ENCODE data around the gene GAS7.

Gene GAS7

DNA sequence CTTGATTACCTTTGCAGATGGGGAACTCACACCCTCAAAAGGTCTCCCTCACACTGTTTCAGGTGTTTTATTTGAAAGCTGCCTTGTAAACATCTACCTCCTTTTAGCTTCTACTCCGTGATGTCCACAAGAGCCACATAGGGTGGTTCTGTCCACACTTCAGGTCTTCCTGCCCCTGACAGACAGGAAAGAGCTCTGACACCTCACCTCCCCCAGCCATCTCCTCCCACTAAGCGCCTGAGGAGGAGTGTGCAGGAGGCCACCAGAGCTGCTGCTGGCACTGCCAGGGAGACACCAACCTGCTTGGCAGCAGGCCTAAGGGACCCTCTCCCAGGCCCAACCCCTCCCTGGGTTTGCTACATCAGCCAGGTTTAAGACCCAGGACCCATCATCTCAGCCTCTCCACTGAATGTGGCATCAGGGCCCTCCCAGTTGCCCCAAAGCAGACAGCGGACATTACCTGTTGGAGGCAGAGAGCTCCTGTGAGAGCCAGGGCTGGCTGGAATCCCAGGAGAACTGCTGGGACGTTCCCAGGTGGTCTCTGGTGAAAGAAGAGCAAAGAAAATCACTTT, 217.0 kb downstream of the GAS7 start:
- TF ChIP-seq ISL1 (CRISPR knock-in tag; IDR thresholded peaks at IDR 0.05) = no peak
- no peak for TF ChIP-seq CSDC2 (CRISPR knock-in tag; IDR thresholded peaks at IDR 0.05)
- no peak for TF ChIP-seq OSR1 (CRISPR knock-in tag; IDR thresholded peaks at IDR 0.05)
- TF ChIP-seq TOX (CRISPR knock-in tag; IDR thresholded peaks at IDR 0.05; ENCODE audit: borderline replicate concordance) = no peak
- TF ChIP-seq TCF4 (CRISPR knock-in tag; IDR thresholded peaks at IDR 0.05; ENCODE audit: borderline replicate concordance) = no peak
- TF ChIP-seq RARB (CRISPR knock-in tag; IDR thresholded peaks at IDR 0.05) = no peak
- TF ChIP-seq, protein P1, sequence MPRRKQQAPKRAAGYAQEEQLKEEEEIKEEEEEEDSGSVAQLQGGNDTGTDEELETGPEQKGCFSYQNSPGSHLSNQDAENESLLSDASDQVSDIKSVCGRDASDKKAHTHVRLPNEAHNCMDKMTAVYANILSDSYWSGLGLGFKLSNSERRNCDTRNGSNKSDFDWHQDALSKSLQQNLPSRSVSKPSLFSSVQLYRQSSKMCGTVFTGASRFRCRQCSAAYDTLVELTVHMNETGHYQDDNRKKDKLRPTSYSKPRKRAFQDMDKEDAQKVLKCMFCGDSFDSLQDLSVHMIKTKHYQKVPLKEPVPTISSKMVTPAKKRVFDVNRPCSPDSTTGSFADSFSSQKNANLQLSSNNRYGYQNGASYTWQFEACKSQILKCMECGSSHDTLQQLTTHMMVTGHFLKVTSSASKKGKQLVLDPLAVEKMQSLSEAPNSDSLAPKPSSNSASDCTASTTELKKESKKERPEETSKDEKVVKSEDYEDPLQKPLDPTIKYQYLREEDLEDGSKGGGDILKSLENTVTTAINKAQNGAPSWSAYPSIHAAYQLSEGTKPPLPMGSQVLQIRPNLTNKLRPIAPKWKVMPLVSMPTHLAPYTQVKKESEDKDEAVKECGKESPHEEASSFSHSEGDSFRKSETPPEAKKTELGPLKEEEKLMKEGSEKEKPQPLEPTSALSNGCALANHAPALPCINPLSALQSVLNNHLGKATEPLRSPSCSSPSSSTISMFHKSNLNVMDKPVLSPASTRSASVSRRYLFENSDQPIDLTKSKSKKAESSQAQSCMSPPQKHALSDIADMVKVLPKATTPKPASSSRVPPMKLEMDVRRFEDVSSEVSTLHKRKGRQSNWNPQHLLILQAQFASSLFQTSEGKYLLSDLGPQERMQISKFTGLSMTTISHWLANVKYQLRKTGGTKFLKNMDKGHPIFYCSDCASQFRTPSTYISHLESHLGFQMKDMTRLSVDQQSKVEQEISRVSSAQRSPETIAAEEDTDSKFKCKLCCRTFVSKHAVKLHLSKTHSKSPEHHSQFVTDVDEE (CRISPR knock-in tag; IDR thresholded peaks at IDR 0.05) = no peak
- no peak for TF ChIP-seq SNAI2 (CRISPR knock-in tag; IDR thresholded peaks at IDR 0.05)
- TF ChIP-seq PPARA (CRISPR knock-in tag; IDR thresholded peaks at IDR 0.05; ENCODE audit: borderline replicate concordance) = no peak
- TF ChIP-seq BACH2 (CRISPR knock-in tag; IDR thresholded peaks at IDR 0.05; ENCODE audit: borderline replicate concordance) = no peak
- TF ChIP-seq ARNTL (CRISPR knock-in tag; IDR thresholded peaks at IDR 0.05; ENCODE audit: borderline replicate concordance, low read depth) = no peak
- TF ChIP-seq ESRRG (CRISPR knock-in tag; IDR thresholded peaks at IDR 0.05) = no peak
- TF ChIP-seq ZNF565 (CRISPR knock-in tag; conservative IDR thresholded peaks at IDR 0.05; ENCODE audit: low read depth) = no peak

DNA sequence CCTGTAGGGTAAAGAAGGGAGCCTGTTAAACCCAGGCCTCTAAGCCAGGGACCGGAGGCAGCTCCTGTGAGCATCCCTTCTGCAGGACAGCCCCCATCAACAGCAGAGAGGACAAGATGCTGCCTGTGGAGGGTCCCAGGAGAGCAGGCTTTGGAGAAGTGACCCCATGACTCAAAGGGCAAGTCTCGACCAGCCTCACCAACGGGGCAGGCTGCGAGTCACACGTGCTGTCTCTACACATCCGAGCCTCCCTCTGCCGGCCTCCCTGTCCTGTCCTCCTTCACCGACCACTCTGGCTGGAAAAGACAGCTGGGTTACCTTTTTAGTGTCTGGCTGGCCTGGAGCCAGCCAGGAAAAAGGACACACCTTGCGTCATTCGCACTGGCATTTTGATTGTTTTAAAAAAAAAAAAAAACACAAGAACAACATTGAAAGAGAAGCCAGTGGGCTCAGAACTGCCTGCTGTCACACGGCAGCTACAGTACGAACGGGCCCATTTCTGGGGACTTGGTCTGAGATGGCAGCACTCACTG, 218.9 kb downstream of the GAS7 start:
- ATAC-seq = no peak
- TF ChIP-seq, protein P2, sequence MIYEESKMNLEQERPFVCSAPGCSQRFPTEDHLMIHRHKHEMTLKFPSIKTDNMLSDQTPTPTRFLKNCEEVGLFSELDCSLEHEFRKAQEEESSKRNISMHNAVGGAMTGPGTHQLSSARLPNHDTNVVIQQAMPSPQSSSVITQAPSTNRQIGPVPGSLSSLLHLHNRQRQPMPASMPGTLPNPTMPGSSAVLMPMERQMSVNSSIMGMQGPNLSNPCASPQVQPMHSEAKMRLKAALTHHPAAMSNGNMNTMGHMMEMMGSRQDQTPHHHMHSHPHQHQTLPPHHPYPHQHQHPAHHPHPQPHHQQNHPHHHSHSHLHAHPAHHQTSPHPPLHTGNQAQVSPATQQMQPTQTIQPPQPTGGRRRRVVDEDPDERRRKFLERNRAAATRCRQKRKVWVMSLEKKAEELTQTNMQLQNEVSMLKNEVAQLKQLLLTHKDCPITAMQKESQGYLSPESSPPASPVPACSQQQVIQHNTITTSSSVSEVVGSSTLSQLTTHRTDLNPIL (CRISPR knock-in tag; IDR thresholded peaks at IDR 0.05; ENCODE audit: low read depth) = no peak

More for the DNA sequence above, 217.0 kb downstream of the GAS7 start:
- ATAC-seq = no peak

DNA sequence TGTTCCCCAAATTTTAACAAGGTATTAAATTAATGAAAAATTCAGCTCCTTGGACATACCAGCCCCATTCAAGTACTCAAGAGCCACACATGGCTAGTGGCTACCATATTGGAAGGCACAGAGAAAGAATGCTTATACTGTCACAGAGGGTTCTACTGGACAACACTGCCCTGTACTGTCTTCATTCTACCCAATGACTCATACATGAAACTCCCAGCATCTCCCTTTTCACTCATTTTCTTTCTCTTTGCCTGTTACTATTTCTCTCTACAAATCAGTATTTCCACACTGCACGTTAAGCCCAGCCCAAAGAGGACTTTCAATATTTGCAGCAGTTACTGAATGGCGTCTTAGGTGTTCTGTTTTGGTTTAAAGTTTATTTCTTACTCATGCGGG, 221.2 kb downstream of the GAS7 start:
- no peak for ATAC-seq

DNA sequence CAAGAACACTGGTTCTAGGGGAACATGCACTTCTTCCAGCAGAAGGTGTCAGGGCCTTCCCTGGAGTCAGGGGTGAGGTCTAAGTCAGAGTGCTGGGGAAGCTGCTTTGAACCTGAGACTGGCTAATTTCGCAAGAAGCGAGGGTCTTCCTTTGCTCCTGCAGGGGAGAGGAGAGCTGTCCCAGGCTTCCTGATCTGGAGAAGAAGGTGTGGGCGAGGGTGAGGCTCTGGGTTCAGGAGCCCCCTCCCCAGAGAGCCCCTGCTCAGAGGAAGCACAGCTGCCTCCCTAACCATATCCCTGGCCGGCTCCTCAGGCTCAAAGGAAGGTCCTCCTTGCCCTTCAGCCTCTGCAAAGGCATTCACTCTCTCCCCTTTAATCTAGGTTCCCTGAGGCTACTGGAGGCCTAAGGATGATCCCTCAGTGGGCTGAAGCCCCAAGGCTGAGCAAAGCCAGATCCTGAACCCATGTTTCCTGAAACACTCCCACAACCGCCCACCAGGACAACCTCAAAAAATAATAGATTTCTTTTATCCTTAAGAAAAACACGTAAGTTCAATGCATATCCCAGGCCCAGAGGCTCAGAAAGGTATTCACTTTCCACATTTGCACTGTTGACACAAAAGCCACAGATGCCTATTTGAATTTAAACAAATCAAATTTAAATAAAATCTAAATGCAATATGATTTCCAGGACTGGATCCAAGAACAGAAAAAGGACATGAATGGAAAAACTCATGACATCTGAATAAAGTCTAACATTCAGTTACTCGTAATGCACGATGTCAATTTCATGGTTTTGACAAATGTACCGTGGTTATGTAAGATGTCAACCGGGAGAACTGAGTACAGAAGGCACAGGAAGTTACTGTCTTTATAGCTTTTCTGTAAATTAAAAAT, 221.9 kb downstream of the GAS7 start:
- no peak for ATAC-seq
- TF ChIP-seq TOX (CRISPR knock-in tag; IDR thresholded peaks at IDR 0.05; ENCODE audit: borderline replicate concordance) (no peak), ARNTL (CRISPR knock-in tag; IDR thresholded peaks at IDR 0.05; ENCODE audit: borderline replicate concordance, low read depth) (no peak), ISL1 (CRISPR knock-in tag; IDR thresholded peaks at IDR 0.05) (no peak), ESRRG (CRISPR knock-in tag; IDR thresholded peaks at IDR 0.05) (no peak), CSDC2 (CRISPR knock-in tag; IDR thresholded peaks at IDR 0.05) (no peak), ZC3H10 (CRISPR knock-in tag; IDR thresholded peaks at IDR 0.05) (no peak), GLIS3 (CRISPR knock-in tag; IDR thresholded peaks at IDR 0.05) (no peak), ZFP30 (CRISPR knock-in tag; IDR thresholded peaks at IDR 0.05) (no peak), ZFP3 (CRISPR knock-in tag; IDR thresholded peaks at IDR 0.05) (no peak), BACH2 (CRISPR knock-in tag; IDR thresholded peaks at IDR 0.05; ENCODE audit: borderline replicate concordance) (no peak), TCF4 (CRISPR knock-in tag; IDR thresholded peaks at IDR 0.05; ENCODE audit: borderline replicate concordance) (no peak)
- TF ChIP-seq, protein P2 (CRISPR knock-in tag; IDR thresholded peaks at IDR 0.05; ENCODE audit: low read depth) = no peak
- TF ChIP-seq, protein P3, sequence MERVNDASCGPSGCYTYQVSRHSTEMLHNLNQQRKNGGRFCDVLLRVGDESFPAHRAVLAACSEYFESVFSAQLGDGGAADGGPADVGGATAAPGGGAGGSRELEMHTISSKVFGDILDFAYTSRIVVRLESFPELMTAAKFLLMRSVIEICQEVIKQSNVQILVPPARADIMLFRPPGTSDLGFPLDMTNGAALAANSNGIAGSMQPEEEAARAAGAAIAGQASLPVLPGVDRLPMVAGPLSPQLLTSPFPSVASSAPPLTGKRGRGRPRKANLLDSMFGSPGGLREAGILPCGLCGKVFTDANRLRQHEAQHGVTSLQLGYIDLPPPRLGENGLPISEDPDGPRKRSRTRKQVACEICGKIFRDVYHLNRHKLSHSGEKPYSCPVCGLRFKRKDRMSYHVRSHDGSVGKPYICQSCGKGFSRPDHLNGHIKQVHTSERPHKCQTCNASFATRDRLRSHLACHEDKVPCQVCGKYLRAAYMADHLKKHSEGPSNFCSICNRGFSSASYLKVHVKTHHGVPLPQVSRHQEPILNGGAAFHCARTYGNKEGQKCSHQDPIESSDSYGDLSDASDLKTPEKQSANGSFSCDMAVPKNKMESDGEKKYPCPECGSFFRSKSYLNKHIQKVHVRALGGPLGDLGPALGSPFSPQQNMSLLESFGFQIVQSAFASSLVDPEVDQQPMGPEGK (CRISPR knock-in tag; IDR thresholded peaks at IDR 0.05; ENCODE audit: borderline replicate concordance) = no peak
- TF ChIP-seq, protein P4, sequence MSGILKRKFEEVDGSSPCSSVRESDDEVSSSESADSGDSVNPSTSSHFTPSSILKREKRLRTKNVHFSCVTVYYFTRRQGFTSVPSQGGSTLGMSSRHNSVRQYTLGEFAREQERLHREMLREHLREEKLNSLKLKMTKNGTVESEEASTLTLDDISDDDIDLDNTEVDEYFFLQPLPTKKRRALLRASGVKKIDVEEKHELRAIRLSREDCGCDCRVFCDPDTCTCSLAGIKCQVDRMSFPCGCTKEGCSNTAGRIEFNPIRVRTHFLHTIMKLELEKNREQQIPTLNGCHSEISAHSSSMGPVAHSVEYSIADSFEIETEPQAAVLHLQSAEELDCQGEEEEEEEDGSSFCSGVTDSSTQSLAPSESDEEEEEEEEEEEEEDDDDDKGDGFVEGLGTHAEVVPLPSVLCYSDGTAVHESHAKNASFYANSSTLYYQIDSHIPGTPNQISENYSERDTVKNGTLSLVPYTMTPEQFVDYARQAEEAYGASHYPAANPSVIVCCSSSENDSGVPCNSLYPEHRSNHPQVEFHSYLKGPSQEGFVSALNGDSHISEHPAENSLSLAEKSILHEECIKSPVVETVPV (CRISPR knock-in tag; IDR thresholded peaks at IDR 0.05) = no peak

More for the DNA sequence above, 221.2 kb downstream of the GAS7 start:
- TF ChIP-seq TCF4 (CRISPR knock-in tag; IDR thresholded peaks at IDR 0.05; ENCODE audit: borderline replicate concordance) (no peak), ZFP3 (CRISPR knock-in tag; IDR thresholded peaks at IDR 0.05) (no peak), ESRRG (CRISPR knock-in tag; IDR thresholded peaks at IDR 0.05) (no peak), ZNF8 (CRISPR knock-in tag; IDR thresholded peaks at IDR 0.05) (no peak)
